Tibial nerve (tissue), 4 donors: Measurements from ENCODE around the gene SNX9. TPM values are rescaled to one million over a fixed set of nuclear protein-coding genes. Genes with fewer than 3 reads are reported as not detected.

Source experiments
- DNase-seq, 2 donors: peaks; one replicate each; pipeline ENCODE4 v3.0.0-alpha.2; 2019; ENCODE audit warnings: low spot score in 2 of 2
- H3K27ac ChIP-seq, 4 donors: fragments of 200-600 bp; sonication (generic) in 3 of 4; one replicate each; pipeline ENCODE4 v1.5.1; 2017 to 2019; ENCODE audit warnings: mild to moderate bottlenecking in 1 of 4
- H3K27me3 ChIP-seq, 2 donors: fragments of 200-600 bp; sonication (generic) in 1 of 2; one replicate each; pipeline versions ENCODE4 v1.5.1 to v1.6.0; 2017 to 2019
- H3K36me3 ChIP-seq, 3 donors: fragments of 200-600 bp; sonication (generic); one replicate each; pipeline ENCODE4 v1.5.1; 2018 to 2019
- H3K4me1 ChIP-seq, 4 donors: fragments of 200-600 bp; sonication (generic) in 3 of 4; one replicate each; pipeline ENCODE4 v1.5.1; 2017 to 2019
- H3K4me3 ChIP-seq, 4 donors: fragments of 200-600 bp; sonication (generic) in 3 of 4; one replicate each; pipeline ENCODE4 v1.5.1; 2017 to 2019; ENCODE audit warnings: mild to moderate bottlenecking in 1 of 4, moderate library complexity in 1 of 4
- H3K9me3 ChIP-seq, 4 donors: fragments of 200-600 bp; sonication (generic) in 3 of 4; one replicate each; pipeline ENCODE4 v1.5.1; 2017 to 2019
- EP300 ChIP-seq, 2 donors: sonication (generic); formaldehyde crosslinking; IDR thresholded peaks; one replicate each; pipeline ENCODE4 v1.6.1; 2017; ENCODE audit warnings: antibody characterized with exemption in 2 of 2, mild to moderate bottlenecking in 1 of 2
- POLR2A ChIP-seq, 2 donors: fragments of 450-650 bp; IDR thresholded peaks; one replicate each; pipeline ENCODE4 v1.6.1; 2017; ENCODE audit warnings: antibody characterized with exemption in 2 of 2, mild to moderate bottlenecking in 2 of 2, moderate library complexity in 2 of 2
- WGBS, 2 donors: methylation state at CpG; one replicate each; pipeline ENCODE4 v1.1.5; 2018; 5-methylcytosine and 5-hydroxymethylcytosine counted together
- small RNA-seq: library from RNA; depleted of rRNA; stranded (forward); fragments of <200 nt; gene quantifications from one replicate; pipeline ENCODE3, GENCODE V24; 2016
- total RNA-seq, 4 donors: library from RNA; depleted of rRNA; stranded (reverse); fragments of >200 nt; gene quantifications; one replicate each; pipeline ENCODE4 v1.1.0, GENCODE V29; 2016
- TF ChIP-seq, protein P1 (sequence below), 5 experiments: fragments of 200-600 bp in 3 of 5; fragments of 450-650 bp in 2 of 5; sonication (generic) in 3 of 5; IDR thresholded peaks; one replicate each; pipeline ENCODE4 v1.5.1; 2016 to 2019; ENCODE audit warnings: antibody characterized with exemption in 5 of 5, mild to moderate bottlenecking in 3 of 5, moderate library complexity in 2 of 5

The SNX9 gene
- total RNA-seq, 4 donors from 2014 or later = 61.2 to 69.2 (median 63.9) TPM

DNA sequence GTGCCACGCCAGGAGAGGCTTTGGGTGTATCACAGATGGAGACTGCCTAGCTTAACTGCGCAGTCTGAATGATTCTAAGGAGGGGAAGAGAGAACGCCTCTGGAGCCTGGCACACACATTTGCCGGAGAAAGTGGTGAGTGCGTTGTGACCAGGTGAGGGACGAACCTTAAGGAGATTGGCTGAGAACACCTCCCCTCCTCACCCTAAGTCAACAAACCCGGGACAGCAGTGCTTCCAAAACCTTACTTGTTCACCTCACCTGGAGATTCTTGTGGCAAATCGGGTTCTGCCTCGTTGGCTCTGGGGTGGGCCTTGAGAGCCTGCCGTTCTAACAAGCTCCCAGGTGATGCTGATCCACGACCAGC is 168.0 kb downstream of the SNX9 start:
- TF ChIP-seq EP300 (IDR thresholded peaks at IDR 0.05) (no peak), POLR2A (IDR thresholded peaks at IDR 0.05) (no peak)
- TF ChIP-seq, protein P1, sequence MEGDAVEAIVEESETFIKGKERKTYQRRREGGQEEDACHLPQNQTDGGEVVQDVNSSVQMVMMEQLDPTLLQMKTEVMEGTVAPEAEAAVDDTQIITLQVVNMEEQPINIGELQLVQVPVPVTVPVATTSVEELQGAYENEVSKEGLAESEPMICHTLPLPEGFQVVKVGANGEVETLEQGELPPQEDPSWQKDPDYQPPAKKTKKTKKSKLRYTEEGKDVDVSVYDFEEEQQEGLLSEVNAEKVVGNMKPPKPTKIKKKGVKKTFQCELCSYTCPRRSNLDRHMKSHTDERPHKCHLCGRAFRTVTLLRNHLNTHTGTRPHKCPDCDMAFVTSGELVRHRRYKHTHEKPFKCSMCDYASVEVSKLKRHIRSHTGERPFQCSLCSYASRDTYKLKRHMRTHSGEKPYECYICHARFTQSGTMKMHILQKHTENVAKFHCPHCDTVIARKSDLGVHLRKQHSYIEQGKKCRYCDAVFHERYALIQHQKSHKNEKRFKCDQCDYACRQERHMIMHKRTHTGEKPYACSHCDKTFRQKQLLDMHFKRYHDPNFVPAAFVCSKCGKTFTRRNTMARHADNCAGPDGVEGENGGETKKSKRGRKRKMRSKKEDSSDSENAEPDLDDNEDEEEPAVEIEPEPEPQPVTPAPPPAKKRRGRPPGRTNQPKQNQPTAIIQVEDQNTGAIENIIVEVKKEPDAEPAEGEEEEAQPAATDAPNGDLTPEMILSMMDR (IDR thresholded peaks at IDR 0.05) = no peak
- peaks cover 0 to 25% (median 5%) of the 10 kb centered on the region in 4 donors for H3K4me1 ChIP-seq

DNA sequence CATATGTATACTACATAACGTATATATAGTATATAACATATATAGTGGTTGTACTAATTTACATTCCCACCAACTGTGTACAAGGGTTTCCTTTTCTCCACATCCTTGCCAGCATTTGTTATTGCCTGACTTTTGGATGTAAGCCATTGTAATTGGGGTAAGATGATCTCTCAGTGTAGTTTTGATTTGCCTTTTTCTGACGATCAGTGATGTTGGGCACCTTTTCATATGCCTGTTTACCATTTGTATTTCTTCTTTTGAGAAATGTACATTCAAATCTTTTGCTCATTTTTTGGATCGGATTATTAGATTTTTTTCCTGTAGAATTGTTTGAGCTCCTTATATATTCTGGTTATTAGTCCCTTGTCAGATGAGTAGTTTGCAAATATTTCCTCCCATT is 170.0 kb downstream of the SNX9 start:
- 76 to 79% methylated on average over 3 of the region's 3 CpGs for WGBS, 2 donors
- Histone ChIP-seq H3K4me1 (peaks cover 0 to 25% (median 5%) of the 10 kb centered on the region in 4 donors), H3K27me3 (no peaks in the 10 kb centered on the region)

More for the DNA sequence above, 168.0 kb downstream of the SNX9 start:
- no peak for DNase-seq
- no peaks in the 10 kb centered on the region for H3K9me3 ChIP-seq
- WGBS, 2 donors = 91 to 93% methylated on average over 11 of the region's 11 CpGs
- H3K36me3 ChIP-seq = no peaks in the 10 kb centered on the region
- H3K4me3 ChIP-seq = no peak overlapping the region
- H3K27ac ChIP-seq = no peak overlapping the region
- no peaks in the 10 kb centered on the region for H3K27me3 ChIP-seq

DNA sequence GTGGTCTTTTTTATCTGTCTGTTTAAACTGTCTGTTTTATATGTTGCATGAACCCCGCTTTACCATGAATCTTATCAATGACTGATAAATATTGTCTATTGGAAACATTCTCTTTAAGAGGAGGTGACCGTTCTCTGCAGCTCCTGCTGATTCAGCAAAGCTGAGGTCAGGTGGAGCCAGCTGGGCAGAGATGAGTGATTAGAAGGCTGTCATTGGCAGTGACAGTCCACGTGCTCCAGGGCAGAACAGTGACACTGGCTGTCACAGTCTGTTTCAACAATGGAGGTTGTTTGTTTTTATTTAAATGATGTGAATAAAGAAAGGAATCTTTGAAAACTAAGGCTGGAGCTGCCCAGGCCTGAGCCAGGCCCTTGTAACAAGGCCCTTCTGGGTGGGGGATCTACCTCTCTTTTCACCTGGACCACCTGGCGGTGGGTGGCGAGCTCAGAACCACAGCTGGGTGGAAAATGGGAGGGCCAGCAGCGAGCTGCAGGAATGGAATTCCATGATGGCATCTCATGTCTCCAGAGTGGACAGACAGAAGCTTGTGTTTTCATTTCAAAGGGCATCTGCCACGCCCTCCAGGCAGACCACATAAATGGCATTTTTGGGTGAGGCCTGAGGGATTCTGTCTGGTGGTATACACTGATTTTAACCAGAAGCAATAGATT is 171.2 kb downstream of the SNX9 start:
- no peaks in the 10 kb centered on the region for H3K27me3 ChIP-seq
- no peaks in the 10 kb centered on the region for H3K36me3 ChIP-seq
- 79 to 84% methylated on average over 7 of the region's 7 CpGs for WGBS, 2 donors
- H3K27ac ChIP-seq = no peak overlapping the region
- TF ChIP-seq EP300 (IDR thresholded peaks at IDR 0.05) (no peak), POLR2A (IDR thresholded peaks at IDR 0.05) (no peak)
- TF ChIP-seq, protein P1 (IDR thresholded peaks at IDR 0.05) = no peak
- peaks cover 0 to 31% (median 5%) of the 10 kb centered on the region in 4 donors for H3K4me1 ChIP-seq
- H3K4me3 ChIP-seq = no peak overlapping the region
- no peaks in the 10 kb centered on the region for H3K9me3 ChIP-seq
- no peak for DNase-seq

More for the DNA sequence above, 170.0 kb downstream of the SNX9 start:
- Histone ChIP-seq H3K36me3 (no peaks in the 10 kb centered on the region), H3K9me3 (no peaks in the 10 kb centered on the region), H3K27ac (no peak overlapping the region), H3K4me3 (no peak overlapping the region)
- TF ChIP-seq EP300 (IDR thresholded peaks at IDR 0.05) = no peak
- no peak for TF ChIP-seq POLR2A (IDR thresholded peaks at IDR 0.05)
- TF ChIP-seq, protein P1 (IDR thresholded peaks at IDR 0.05) = no peak
- no peak for DNase-seq

Small RNA genes within 50 kb of the gene (small RNA-seq; reads per million reads assigned to genes)
- gene HSPE1P26 (not detected), gene RNU6-786P (not detected)

Other genes with a start within 250 kb of the SNX9 start
- 10 to 100 TPM in 1 of 4 donors, 1 to 10 TPM in 3; 4.4 to 10.5 (median 5.6) TPM for gene SYNJ2, start 158.6 kb downstream of the SNX9 start, total RNA-seq